ENCODE data around the gene IMMP2L. TPM values are rescaled to one million over a fixed set of nuclear protein-coding genes. Genes with fewer than 3 reads are reported as not detected.
"Not testable (repeated sequence)": the region's sequence is repeated elsewhere in the genome, so short reads cannot be mapped to it uniquely, and the experiment has no call there.

The IMMP2L gene
- total RNA-seq, 2 experiments from 2014 or later: 15.8 to 25.8 TPM

- Mint-ChIP-seq H3K9me3 (ENCODE audit: low read depth) (peaks cover 4% of the 10 kb centered on the region), H3K4me3 (no peak overlapping the region), H3K27me3 (no peaks in the 10 kb centered on the region), H3K4me1 (no peaks in the 10 kb centered on the region), H3K27ac (no peak overlapping the region), H3K36me3 (ENCODE audit: low read depth) (peaks cover 21% of the 10 kb centered on the region)
- ChIA-PET CTCF (no interaction called here), POLR2A (no interaction called here)
- no peak for ATAC-seq
- intact Hi-C loops (cut with DNase I, micrococcal nuclease): no loop called here
- no peak for DNase-seq
Observed at GRCh38 chr7:111475419-111475748, 86.9 kb downstream of the IMMP2L start.

DNA sequence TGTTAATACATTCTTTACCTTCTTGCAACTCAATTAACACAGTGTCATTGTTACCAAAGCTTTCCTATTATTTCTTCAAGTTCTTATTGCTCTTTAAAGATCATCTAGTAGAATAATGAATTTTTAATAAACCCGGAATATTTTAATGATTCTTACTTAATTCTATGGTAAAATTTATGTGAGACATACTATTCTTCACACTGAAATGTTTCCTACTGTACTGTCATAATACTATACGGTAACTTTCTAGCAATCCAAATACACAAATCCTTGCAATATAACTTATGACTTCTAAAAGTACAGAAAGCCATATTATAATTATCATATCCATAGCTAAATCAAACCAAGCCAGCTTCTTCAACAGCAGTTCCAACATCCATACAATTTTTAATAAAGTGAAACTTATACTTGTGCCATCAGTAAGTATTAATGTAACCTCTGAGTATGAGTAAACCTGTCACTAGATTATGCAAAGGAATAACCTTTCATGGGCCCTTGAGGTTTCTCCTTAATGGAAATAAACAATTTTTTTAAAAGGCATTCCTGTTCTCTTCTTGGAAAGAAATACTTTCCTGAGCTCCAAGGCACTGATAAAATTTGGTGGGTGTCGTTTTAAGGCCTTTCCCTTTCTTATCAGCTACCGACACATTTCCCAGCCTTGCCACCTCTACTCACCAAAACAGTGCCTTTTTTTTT is 87.4 kb downstream of the IMMP2L start:
- intact Hi-C loops (cut with DNase I, micrococcal nuclease): no loop called here
- peaks cover 4% of the 10 kb centered on the region for H3K9me3 Mint-ChIP-seq (ENCODE audit: low read depth)
- ATAC-seq: no peak
- ChIA-PET POLR2A (no interaction called here), CTCF (no interaction called here)
- no peak overlapping the region for H3K4me3 Mint-ChIP-seq
- no peaks in the 10 kb centered on the region for H3K27me3 Mint-ChIP-seq
- peaks cover 21% of the 10 kb centered on the region for H3K36me3 Mint-ChIP-seq (ENCODE audit: low read depth)
- no peak for DNase-seq
- H3K4me1 Mint-ChIP-seq: no peaks in the 10 kb centered on the region
- no peak overlapping the region for H3K27ac Mint-ChIP-seq

GRCh38 chr7:111473449-111474198 is 88.7 kb downstream of the IMMP2L start:
- intact Hi-C loops (cut with DNase I, micrococcal nuclease): no loop called here
- ChIA-PET POLR2A (no interaction called here), CTCF (interaction anchor here (0.6 kb wide), 1 partner anchor 665 kb away, joined by 3 read pairs; no protein-coding TSS in a partner anchor)
- DNase-seq (no peak), ATAC-seq (no peak)
- Mint-ChIP-seq H3K27ac (no peak overlapping the region), H3K4me1 (no peaks in the 10 kb centered on the region), H3K9me3 (ENCODE audit: low read depth) (peaks cover 2% of the 10 kb centered on the region), H3K36me3 (ENCODE audit: low read depth) (peaks cover 27% of the 10 kb centered on the region), H3K4me3 (no peak overlapping the region), H3K27me3 (no peaks in the 10 kb centered on the region)

GRCh38 chr7:111470998-111471397 is 91.3 kb downstream of the IMMP2L start:
- Mint-ChIP-seq H3K4me3 (no peak overlapping the region), H3K4me1 (no peaks in the 10 kb centered on the region), H3K27ac (no peak overlapping the region), H3K36me3 (ENCODE audit: low read depth) (peaks cover 27% of the 10 kb centered on the region), H3K9me3 (ENCODE audit: low read depth) (peaks cover 5% of the 10 kb centered on the region), H3K27me3 (no peaks in the 10 kb centered on the region)
- intact Hi-C loops (cut with DNase I, micrococcal nuclease): no loop called here
- ChIA-PET POLR2A (no interaction called here), CTCF (no interaction called here)
- ATAC-seq (no peak), DNase-seq (no peak)

DNA sequence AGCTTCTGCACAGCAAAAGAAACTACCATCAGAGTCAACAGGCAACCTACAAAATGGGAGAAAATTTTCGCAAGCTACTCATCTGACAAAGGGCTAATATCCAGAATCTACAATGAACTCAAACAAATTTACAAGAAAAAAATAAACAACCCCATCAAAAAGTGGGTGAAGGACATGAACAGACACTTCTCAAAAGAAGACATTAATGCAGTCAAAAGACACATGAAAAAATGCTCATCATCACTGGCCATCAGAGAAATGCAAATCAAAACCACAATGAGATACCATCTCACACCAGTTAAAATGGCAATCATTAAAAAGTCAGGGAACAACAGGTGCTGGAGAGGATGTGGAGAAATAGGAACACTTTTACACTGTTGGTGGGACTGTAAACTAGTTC is 92.4 kb downstream of the IMMP2L start:
- ATAC-seq; H3K27ac Mint-ChIP-seq; H3K27me3 Mint-ChIP-seq; DNase-seq; intact Hi-C loops (cut with DNase I, micrococcal nuclease); CTCF ChIA-PET; H3K4me3 Mint-ChIP-seq; H3K9me3 Mint-ChIP-seq (ENCODE audit: low read depth); H3K4me1 Mint-ChIP-seq; POLR2A ChIA-PET: not testable (repeated sequence)
- H3K36me3 Mint-ChIP-seq (ENCODE audit: low read depth): peaks cover 27% of the 10 kb centered on the region

GRCh38 chr7:111465774-111466173 is 96.5 kb downstream of the IMMP2L start:
- ATAC-seq; H3K27ac Mint-ChIP-seq; DNase-seq; H3K4me1 Mint-ChIP-seq; intact Hi-C loops (cut with DNase I, micrococcal nuclease); CTCF ChIA-PET; H3K9me3 Mint-ChIP-seq (ENCODE audit: low read depth); H3K27me3 Mint-ChIP-seq; POLR2A ChIA-PET; H3K4me3 Mint-ChIP-seq: not testable (repeated sequence)
- peaks cover 16% of the 10 kb centered on the region for H3K36me3 Mint-ChIP-seq (ENCODE audit: low read depth)

- Mint-ChIP-seq H3K27me3 (no peaks in the 10 kb centered on the region), H3K4me3 (no peak overlapping the region), H3K36me3 (ENCODE audit: low read depth) (peaks cover 2% of the 10 kb centered on the region), H3K4me1 (no peaks in the 10 kb centered on the region), H3K9me3 (ENCODE audit: low read depth) (no peaks in the 10 kb centered on the region), H3K27ac (no peak overlapping the region)
- POLR2A ChIA-PET: no interaction called here
- DNase-seq (no peak), ATAC-seq (no peak)
- intact Hi-C loops (cut with DNase I, micrococcal nuclease): no loop called here
- CTCF ChIA-PET: no interaction called here
Observed at GRCh38 chr7:111460695-111461094, 101.6 kb downstream of the IMMP2L start.

- Mint-ChIP-seq H3K27me3 (no peaks in the 10 kb centered on the region), H3K36me3 (ENCODE audit: low read depth) (no peaks in the 10 kb centered on the region), H3K4me1 (no peaks in the 10 kb centered on the region), H3K4me3 (no peak overlapping the region), H3K9me3 (ENCODE audit: low read depth) (no peaks in the 10 kb centered on the region), H3K27ac (no peak overlapping the region)
- ATAC-seq: no peak
- ChIA-PET CTCF (interaction anchor here (0.6 kb wide), 1 partner anchor 867 kb away, joined by 3 read pairs; no protein-coding TSS in a partner anchor), POLR2A (no interaction called here)
- no peak for DNase-seq
- intact Hi-C loops (cut with DNase I, micrococcal nuclease): no loop called here
Observed at GRCh38 chr7:111459757-111460280, 102.5 kb downstream of the IMMP2L start.

DNA sequence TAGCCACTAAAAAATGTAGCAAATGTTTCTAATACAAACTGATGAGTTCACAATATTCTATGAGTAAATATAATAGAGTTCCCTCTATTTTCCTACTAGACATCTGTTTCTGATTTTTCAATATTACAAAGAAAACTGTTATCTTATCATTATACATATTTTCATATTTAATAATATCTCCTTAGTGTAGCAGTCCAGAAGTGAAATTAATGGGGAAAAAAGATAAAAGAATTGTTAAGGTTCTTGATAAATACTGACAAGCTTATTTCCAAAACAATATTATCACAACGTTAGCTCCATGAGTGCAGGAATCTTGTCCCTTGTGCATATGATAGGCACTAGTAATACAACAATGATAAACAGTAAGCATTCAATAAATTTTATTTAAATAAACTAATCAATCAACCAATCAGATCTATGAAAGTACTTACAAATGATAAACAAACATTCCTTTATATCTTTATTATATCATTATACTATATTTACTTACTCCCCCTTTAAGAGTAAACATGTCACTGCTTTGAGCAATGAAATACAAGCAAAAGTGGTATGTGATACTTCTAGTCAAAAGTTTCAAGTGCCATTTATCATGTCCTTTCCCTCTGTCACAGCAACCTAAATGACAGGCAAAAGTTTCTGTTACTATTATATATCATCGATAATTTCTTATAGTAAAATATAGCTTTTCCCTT is 103.1 kb downstream of the IMMP2L start:
- no peaks in the 10 kb centered on the region for H3K27me3 Mint-ChIP-seq
- ATAC-seq (no peak), DNase-seq (no peak)
- POLR2A ChIA-PET: no interaction called here
- CTCF ChIA-PET: interaction anchor here (0.6 kb wide), 1 partner anchor 866 kb away, joined by 3 read pairs; no protein-coding TSS in a partner anchor
- H3K4me3 Mint-ChIP-seq: no peak overlapping the region
- H3K36me3 Mint-ChIP-seq (ENCODE audit: low read depth): no peaks in the 10 kb centered on the region
- no peak overlapping the region for H3K27ac Mint-ChIP-seq
- intact Hi-C loops (cut with DNase I, micrococcal nuclease): no loop called here
- no peaks in the 10 kb centered on the region for H3K9me3 Mint-ChIP-seq (ENCODE audit: low read depth)
- H3K4me1 Mint-ChIP-seq: no peaks in the 10 kb centered on the region

DNA sequence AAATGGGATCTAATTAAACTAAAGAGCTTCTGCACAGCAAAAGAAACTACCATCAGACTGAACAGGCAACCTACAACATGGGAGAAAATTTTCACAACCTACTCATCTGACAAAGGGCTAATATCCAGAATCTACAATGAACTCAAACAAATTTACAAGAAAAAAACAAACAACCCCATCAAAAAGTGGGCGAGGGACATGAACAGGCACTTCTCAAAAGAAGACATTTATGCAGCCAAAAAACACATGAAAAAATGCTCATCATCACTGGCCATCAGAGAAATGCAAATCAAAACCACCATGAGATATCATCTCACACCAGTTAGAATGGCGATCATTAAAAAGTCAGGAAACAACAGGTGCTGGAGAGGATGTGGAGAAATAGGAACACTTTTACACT is 111.6 kb downstream of the IMMP2L start:
- POLR2A ChIA-PET; intact Hi-C loops (cut with DNase I, micrococcal nuclease); DNase-seq; H3K4me1 Mint-ChIP-seq; H3K27me3 Mint-ChIP-seq; H3K36me3 Mint-ChIP-seq (ENCODE audit: low read depth); H3K27ac Mint-ChIP-seq; ATAC-seq; H3K4me3 Mint-ChIP-seq; CTCF ChIA-PET: not testable (repeated sequence)
- peaks cover 10% of the 10 kb centered on the region for H3K9me3 Mint-ChIP-seq (ENCODE audit: low read depth)

DNA sequence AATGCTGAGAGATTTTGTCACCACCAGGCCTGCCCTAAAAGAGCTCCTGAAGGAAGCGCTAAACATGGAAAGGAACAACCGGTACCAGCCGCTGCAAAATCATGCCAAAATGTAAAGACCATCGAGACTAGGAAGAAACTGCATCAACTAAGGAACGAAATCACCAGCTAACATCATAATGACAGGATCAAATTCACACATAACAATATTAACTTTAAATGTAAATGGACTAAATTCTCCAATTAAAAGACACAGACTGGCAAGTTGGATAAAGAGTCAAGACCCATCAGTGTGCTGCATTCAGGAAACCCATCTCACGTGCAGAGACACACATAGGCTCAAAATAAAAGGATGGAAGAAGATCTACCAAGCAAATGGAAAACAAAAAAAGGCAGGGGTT is 114.8 kb downstream of the IMMP2L start:
- H3K4me1 Mint-ChIP-seq; H3K27me3 Mint-ChIP-seq; CTCF ChIA-PET; ATAC-seq; POLR2A ChIA-PET; DNase-seq; H3K4me3 Mint-ChIP-seq; H3K9me3 Mint-ChIP-seq (ENCODE audit: low read depth); intact Hi-C loops (cut with DNase I, micrococcal nuclease); H3K27ac Mint-ChIP-seq; H3K36me3 Mint-ChIP-seq (ENCODE audit: low read depth): not testable (repeated sequence)

- Mint-ChIP-seq H3K4me3 (no peak overlapping the region), H3K27me3 (no peaks in the 10 kb centered on the region), H3K9me3 (ENCODE audit: low read depth) (no peaks in the 10 kb centered on the region), H3K36me3 (ENCODE audit: low read depth) (peaks cover 10% of the 10 kb centered on the region), H3K27ac (no peak overlapping the region), H3K4me1 (no peaks in the 10 kb centered on the region)
- intact Hi-C loops (cut with DNase I, micrococcal nuclease): no loop called here
- POLR2A ChIA-PET: no interaction called here
- no peak for ATAC-seq
- DNase-seq: no peak
- CTCF ChIA-PET: no interaction called here
Observed at GRCh38 chr7:111439977-111440376, 122.3 kb downstream of the IMMP2L start.
